Left lobe of liver (tissue), 2 donors: ENCODE data around the gene TRIM75. TPM values are rescaled to one million over a fixed set of nuclear protein-coding genes. Genes with fewer than 3 reads are reported as not detected.
A peak's percentile ranks its signal among the peaks of the same experiment; 100 is the strongest.
"Not testable (repeated sequence)": the region's sequence is repeated elsewhere in the genome, so short reads cannot be mapped to it uniquely, and the experiment has no call there.

Source experiments
- ATAC-seq: fragments of 200-7000 bp; cut with Tn5 transposase; one replicate; pipeline ENCODE4 v1.9.1; 2020; ENCODE audit warnings: mild to moderate bottlenecking, moderate library complexity
- DNase-seq: peaks from one replicate; pipeline ENCODE4 v3.0.0-alpha.2; 2020; ENCODE audit warnings: low spot score
- total RNA-seq: library from RNA; stranded (reverse); gene quantifications from one replicate; pipeline ENCODE4 v1.2.1, GENCODE V29; 2021
- donor health status: DM: no; HTN: no; CAD: no; lungs with moderate emphysema.
- donor health status: DM: no; HTN: yes; CAD: no.

TRIM75 gene
- total RNA-seq, 1 donor from 2014 or later, result not detected

DNA sequence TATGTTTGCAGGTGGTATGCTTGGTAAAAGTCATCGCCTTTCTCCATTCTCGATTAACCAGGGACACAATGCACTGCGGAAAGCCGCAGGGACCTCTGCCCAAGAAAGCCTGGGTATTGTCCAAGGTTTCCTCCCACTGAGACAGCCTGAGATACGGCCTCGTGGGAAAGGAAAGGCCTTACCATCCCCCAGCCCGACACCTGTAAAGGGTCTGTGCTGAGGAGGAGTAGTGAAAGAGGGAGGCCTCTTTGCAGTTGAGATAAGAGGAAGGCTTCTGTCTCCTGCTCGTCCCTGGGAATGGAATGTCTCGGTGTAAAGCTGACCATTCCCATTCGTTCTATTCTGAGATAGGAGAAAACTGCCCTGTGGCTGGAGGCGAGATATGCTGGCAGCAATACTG lies 19.7 kb downstream of the TRIM75 start:
- not testable (repeated sequence) for DNase-seq, ATAC-seq

DNA sequence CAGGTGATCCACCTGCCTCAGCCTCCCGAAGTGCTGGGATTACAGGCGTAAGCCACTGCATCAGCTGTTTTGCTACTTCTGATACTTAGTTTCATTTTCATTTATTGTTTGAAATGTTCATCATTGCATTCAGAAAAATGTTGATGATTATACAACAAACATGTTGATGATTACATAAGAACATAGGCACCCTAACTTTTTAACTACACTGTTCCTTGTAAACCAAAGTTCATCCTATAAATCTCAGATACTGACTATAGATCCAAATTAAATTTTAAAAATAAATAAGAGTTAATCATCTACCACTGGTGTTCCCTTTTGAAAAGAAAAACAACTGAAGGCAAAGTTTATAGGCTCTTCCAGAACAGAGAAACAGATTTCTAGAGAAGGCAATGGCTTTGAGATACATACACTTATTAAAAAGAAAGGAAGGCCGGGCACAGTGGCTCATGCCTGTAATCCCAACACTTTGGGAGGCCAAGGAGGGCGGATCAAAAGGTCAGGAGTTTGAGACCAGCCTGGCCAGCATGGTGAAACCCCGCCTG lies 23.4 kb downstream of the TRIM75 start:
- no peak for DNase-seq
- peak; percentile 59 for ATAC-seq

- ATAC-seq (peak; percentile 96), DNase-seq (peak; percentile 89)
Measured at GRCh38 chr4:165079476-165079875, 25.8 kb downstream of the TRIM75 start.

- not testable (repeated sequence) for DNase-seq, ATAC-seq
Measured at GRCh38 chr4:165084787-165085186, 31.1 kb downstream of the TRIM75 start.

- ATAC-seq (no peak), DNase-seq (no peak)
Measured at GRCh38 chr4:165085946-165086345, 32.3 kb downstream of the TRIM75 start.

DNA sequence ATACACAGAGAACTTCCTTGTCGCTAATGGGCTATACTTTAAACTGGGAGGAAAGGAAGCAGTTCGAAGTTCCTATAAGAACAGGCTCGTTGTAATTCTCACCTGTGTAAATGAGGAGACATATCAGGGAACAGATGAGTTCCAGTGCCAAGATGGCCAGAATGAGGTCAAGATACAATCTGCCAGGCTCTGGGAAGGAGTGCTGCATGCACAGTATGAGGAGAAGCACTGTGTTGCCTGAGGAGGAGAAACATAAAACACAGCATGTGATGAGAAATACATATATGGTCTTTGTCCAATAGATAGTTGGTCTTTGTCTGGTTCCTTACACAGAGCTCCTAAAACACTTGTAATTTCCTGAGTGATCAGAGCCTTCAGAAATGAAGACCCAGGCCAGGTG lies 34.7 kb downstream of the TRIM75 start:
- DNase-seq (no peak), ATAC-seq (no peak)

DNA sequence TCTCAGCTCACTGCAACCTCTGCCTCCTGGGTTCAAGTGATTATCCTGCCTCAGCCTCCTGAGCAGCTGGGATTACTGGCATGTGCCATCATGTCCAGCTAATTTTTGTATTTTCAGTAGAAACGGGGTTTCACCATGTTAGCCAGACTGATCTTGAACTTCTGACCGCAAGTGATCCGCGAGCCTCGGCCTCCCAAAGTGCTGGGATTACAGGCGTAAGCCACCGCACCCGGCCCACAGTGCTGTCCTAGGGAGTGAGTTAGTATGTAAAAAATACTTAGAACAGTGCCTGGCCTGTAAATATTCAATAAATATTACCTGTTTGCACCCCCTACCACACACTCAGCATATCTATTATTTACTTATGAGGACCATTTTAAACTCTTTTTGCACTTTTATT lies 38.5 kb downstream of the TRIM75 start:
- not testable (repeated sequence) for ATAC-seq, DNase-seq

- no peak for DNase-seq
- no peak for ATAC-seq
Measured at GRCh38 chr4:165094873-165095272, 41.2 kb downstream of the TRIM75 start.

DNA sequence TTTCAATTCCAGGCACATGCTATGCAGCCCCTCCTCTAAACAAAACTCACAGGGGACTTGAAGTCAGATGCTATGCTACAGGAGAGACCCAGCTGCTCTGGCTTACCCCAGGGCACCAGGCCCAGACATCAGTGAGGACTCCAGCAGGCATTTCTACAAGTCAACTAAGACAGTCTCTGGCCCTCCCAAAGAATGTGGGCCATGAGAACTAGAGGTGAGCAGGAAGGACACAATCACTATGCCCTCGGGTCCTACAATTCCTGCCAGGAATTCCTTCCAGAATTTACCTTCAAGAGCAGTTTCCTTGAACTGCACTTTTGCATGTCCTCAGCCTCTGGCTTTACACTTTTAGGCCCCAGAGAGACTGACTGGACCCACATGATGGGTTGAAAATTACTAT lies 41.6 kb downstream of the TRIM75 start:
- DNase-seq (no peak), ATAC-seq (no peak)

DNA sequence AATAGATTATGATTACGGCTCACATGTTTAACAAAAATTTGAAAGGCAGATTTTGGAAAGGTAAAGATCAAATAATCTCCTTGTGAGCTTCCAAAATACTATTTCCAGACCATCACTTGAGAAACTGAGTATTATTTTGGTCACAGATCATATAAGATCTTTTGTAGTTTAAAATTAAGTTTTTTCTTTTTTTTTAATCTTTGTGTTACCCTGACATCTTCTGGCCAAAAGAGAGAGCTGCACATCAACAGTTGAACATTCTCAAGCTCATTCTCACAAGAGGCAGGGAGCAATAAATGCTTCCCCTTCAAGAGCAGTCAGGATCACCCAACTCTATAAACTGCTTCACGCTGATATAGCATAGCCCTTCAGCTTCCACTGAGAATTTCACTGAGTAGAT lies 43.1 kb downstream of the TRIM75 start:
- ATAC-seq (peak; percentile 65), DNase-seq (no peak)

DNA sequence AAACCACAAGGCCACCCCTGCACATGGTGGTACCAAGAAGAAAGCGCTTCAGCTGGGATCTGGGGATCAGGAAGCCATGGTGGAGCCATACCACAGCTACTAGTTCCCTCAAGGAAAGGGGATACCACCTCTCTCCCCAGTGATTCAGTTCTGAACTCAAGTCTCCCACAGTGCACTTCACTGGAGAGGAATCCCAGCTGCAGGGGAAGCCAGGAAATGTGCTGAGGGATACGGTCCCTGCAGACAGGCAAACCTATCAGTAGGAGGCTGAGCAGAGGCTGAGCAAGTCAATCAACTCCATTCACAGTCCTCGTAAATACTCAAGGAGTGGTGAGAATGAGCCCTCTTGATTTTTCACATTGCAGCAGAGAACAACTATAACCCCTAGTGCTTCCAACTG lies 48.0 kb downstream of the TRIM75 start:
- no peak for DNase-seq
- ATAC-seq, result no peak

DNA sequence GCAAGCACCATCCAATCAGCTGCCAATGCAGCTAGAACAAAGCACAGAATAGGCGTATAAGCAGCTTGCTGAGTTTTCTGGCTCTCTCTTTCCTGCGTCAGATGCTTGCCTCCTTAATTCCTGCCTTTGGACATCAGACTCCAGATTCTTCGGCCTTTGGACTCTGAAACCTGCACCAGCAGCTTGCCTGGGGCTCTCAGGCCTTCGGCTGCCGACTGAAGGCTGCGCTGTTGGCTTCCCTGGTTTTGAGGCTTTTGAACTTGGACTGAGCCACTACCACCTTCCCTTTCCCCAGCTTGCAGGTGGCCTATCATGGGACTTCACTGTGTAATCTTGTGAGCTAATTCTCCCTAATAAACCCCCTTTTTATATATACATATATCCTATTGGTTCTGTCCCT lies 52.9 kb downstream of the TRIM75 start:
- no peak for DNase-seq
- peak; percentile 85 for ATAC-seq

Other genes starting within 250 kb of the TRIM75 start
- gene APELA, start 176.7 kb upstream of the TRIM75 start, total RNA-seq, result not detected
- gene TRIM61, start 76.2 kb upstream of the TRIM75 start, total RNA-seq, result 0.15 TPM
- not detected for gene TRIM60, start 21.9 kb upstream of the TRIM75 start, total RNA-seq
- gene TMEM192, start 59.0 kb downstream of the TRIM75 start, total RNA-seq, result 26.5 TPM
- gene KLHL2, start 153.7 kb downstream of the TRIM75 start, total RNA-seq, result 23.0 TPM